Measurements from ENCODE around the gene PHF1.
"Not testable (repeated sequence)": the region's sequence is repeated elsewhere in the genome, so short reads cannot be mapped to it uniquely, and the experiment has no call there.

PHF1 gene

GRCh38 chr6:33397541-33397940 lies 13.3 kb upstream of the PHF1 start:
- no peak overlapping the region for H3K27ac ChIP-seq (ENCODE audit: low read depth, low read length, poor library complexity, severe bottlenecking)
- H3K9me2 ChIP-seq (ENCODE audit: low read depth, low read length) = no peaks in the 10 kb centered on the region
- H3K79me2 ChIP-seq (ENCODE audit: insufficient read depth, low read length) = peaks cover 48% of the 10 kb centered on the region
- no peaks in the 10 kb centered on the region for H3K9me3 ChIP-seq (ENCODE audit: low read length)
- no peak overlapping the region for H2AFZ ChIP-seq (ENCODE audit: low read length)
- no peak overlapping the region for H3K4me3 ChIP-seq (ENCODE audit: low read depth, low read length, poor library complexity, severe bottlenecking)
- no peaks in the 10 kb centered on the region for H4K20me1 ChIP-seq (ENCODE audit: insufficient read depth, low read length)
- no peak overlapping the region for H3K4me2 ChIP-seq (ENCODE audit: low read length)
- peaks cover 32% of the 10 kb centered on the region for H3K4me1 ChIP-seq (ENCODE audit: insufficient read depth, low read length, severe bottlenecking)
- H3F3A ChIP-seq (ENCODE audit: insufficient read depth, low read length) = no peaks in the 10 kb centered on the region
- no peaks in the 10 kb centered on the region for H3K27me3 ChIP-seq (ENCODE audit: insufficient read depth, low read length)
- no peak for TF ChIP-seq EZH2 (IDR thresholded peaks at IDR 0.05; ENCODE audit: borderline replicate concordance, low read length)
- TF ChIP-seq CTCF (IDR thresholded peaks at IDR 0.05; ENCODE audit: low read length) = no peak
- H3K9ac ChIP-seq (ENCODE audit: low read length) = no peak overlapping the region
- H3K36me3 ChIP-seq (ENCODE audit: insufficient read depth, low read length) = peaks cover 76% of the 10 kb centered on the region

GRCh38 chr6:33398601-33399000 lies 12.2 kb upstream of the PHF1 start:
- not testable (repeated sequence) for H4K20me1 ChIP-seq (ENCODE audit: insufficient read depth, low read length); H3K4me2 ChIP-seq (ENCODE audit: low read length); H3K9me2 ChIP-seq (ENCODE audit: low read depth, low read length); H3F3A ChIP-seq (ENCODE audit: insufficient read depth, low read length); H3K9me3 ChIP-seq (ENCODE audit: low read length); H2AFZ ChIP-seq (ENCODE audit: low read length); H3K4me3 ChIP-seq (ENCODE audit: low read depth, low read length, poor library complexity, severe bottlenecking); H3K27ac ChIP-seq (ENCODE audit: low read depth, low read length, poor library complexity, severe bottlenecking); H3K9ac ChIP-seq (ENCODE audit: low read length); H3K27me3 ChIP-seq (ENCODE audit: insufficient read depth, low read length)
- Histone ChIP-seq H3K36me3 (ENCODE audit: insufficient read depth, low read length) (peaks cover 87% of the 10 kb centered on the region), H3K4me1 (ENCODE audit: insufficient read depth, low read length, severe bottlenecking) (peaks cover 23% of the 10 kb centered on the region), H3K79me2 (ENCODE audit: insufficient read depth, low read length) (peaks cover 38% of the 10 kb centered on the region)

- H3K4me1 ChIP-seq (ENCODE audit: insufficient read depth, low read length, severe bottlenecking) = peaks cover 11% of the 10 kb centered on the region
- peaks cover 25% of the 10 kb centered on the region for H3K79me2 ChIP-seq (ENCODE audit: insufficient read depth, low read length)
- not testable (repeated sequence) for H3F3A ChIP-seq (ENCODE audit: insufficient read depth, low read length); H2AFZ ChIP-seq (ENCODE audit: low read length); H3K9me2 ChIP-seq (ENCODE audit: low read depth, low read length); H3K9ac ChIP-seq (ENCODE audit: low read length); H3K9me3 ChIP-seq (ENCODE audit: low read length); H3K4me2 ChIP-seq (ENCODE audit: low read length); H3K27ac ChIP-seq (ENCODE audit: low read depth, low read length, poor library complexity, severe bottlenecking); H3K4me3 ChIP-seq (ENCODE audit: low read depth, low read length, poor library complexity, severe bottlenecking); H4K20me1 ChIP-seq (ENCODE audit: insufficient read depth, low read length); H3K27me3 ChIP-seq (ENCODE audit: insufficient read depth, low read length)
- peaks cover 89% of the 10 kb centered on the region for H3K36me3 ChIP-seq (ENCODE audit: insufficient read depth, low read length)
Observed at GRCh38 chr6:33399881-33400280, 10.9 kb upstream of the PHF1 start.

- Histone ChIP-seq H3K4me1 (ENCODE audit: insufficient read depth, low read length, severe bottlenecking) (peaks cover 9% of the 10 kb centered on the region), H3K79me2 (ENCODE audit: insufficient read depth, low read length) (no peaks in the 10 kb centered on the region), H3F3A (ENCODE audit: insufficient read depth, low read length) (peaks cover 10% of the 10 kb centered on the region; the same call in 1 of the 2 replicates), H2AFZ (ENCODE audit: low read length) (no peak overlapping the region), H3K27ac (ENCODE audit: low read depth, low read length, poor library complexity, severe bottlenecking) (no peak overlapping the region), H3K9me3 (ENCODE audit: low read length) (no peaks in the 10 kb centered on the region), H3K4me2 (ENCODE audit: low read length) (no peak overlapping the region), H3K9me2 (ENCODE audit: low read depth, low read length) (no peaks in the 10 kb centered on the region), H3K36me3 (ENCODE audit: insufficient read depth, low read length) (peaks cover 85% of the 10 kb centered on the region), H3K9ac (ENCODE audit: low read length) (no peak overlapping the region), H3K27me3 (ENCODE audit: insufficient read depth, low read length) (no peaks in the 10 kb centered on the region), H3K4me3 (ENCODE audit: low read depth, low read length, poor library complexity, severe bottlenecking) (no peak overlapping the region), H4K20me1 (ENCODE audit: insufficient read depth, low read length) (no peaks in the 10 kb centered on the region)
- TF ChIP-seq CTCF (IDR thresholded peaks at IDR 0.05; ENCODE audit: low read length) (no peak), EZH2 (IDR thresholded peaks at IDR 0.05; ENCODE audit: borderline replicate concordance, low read length) (no peak)
Observed at GRCh38 chr6:33404884-33405283, 5.9 kb upstream of the PHF1 start.

Measured in OCI-LY1 (cell line).